MCF 10A (cell line): Measurements from ENCODE around the gene LRCH4. TPM values are rescaled to one million over a fixed set of nuclear protein-coding genes. Genes with fewer than 3 reads are reported as not detected.

Experiments used
- BruUV-seq: library from RNA; stranded (reverse); fragments of 400-500 nt; replicated peaks from 2 replicates; lab custom pipeline; 2021; lab: Mats Ljungman, UMichigan
- CTCF ChIA-PET: fragments of 300-600 bp; sonication (Branson Sonifier 250); formaldehyde crosslinking; extraction: SDS; loops from one replicate; lab custom pipeline; 2021; ENCODE audit warnings: antibody characterized with exemption, inconsistent platforms; lab: Yijun Ruan, JAX
- POLR2A ChIA-PET: fragments of 300-600, 350-650 bp; sonication (Branson Sonifier 250); formaldehyde crosslinking; extraction: SDS; loops from one replicate; lab custom pipeline; 2020; ENCODE audit warnings: antibody characterized with exemption, inconsistent platforms; lab: Yijun Ruan, JAX
- DNase-seq: peaks from one replicate; pipeline ENCODE4 v3.0.0-alpha.2; 2018; ENCODE audit not compliant: unreplicated experiment
- H3K27ac Mint-ChIP-seq: one replicate; pipeline ENCODE4 v1.8.0; 2022; ENCODE audit warnings: mild to moderate bottlenecking, low read depth, mixed read lengths; ENCODE audit not compliant: unreplicated experiment
- H3K27me3 Mint-ChIP-seq: one replicate; pipeline ENCODE4 v1.8.0; 2022; ENCODE audit warnings: mixed read lengths; ENCODE audit not compliant: insufficient read depth, unreplicated experiment
- H3K36me3 Mint-ChIP-seq: one replicate; pipeline ENCODE4 v1.8.0; 2022; ENCODE audit warnings: mild to moderate bottlenecking, moderate library complexity, mixed read lengths; ENCODE audit not compliant: insufficient read depth, unreplicated experiment
- H3K4me1 Mint-ChIP-seq: one replicate; pipeline ENCODE4 v1.8.0; 2022; ENCODE audit warnings: mixed read lengths; ENCODE audit not compliant: insufficient read depth, unreplicated experiment
- H3K4me3 Mint-ChIP-seq: one replicate; pipeline ENCODE4 v1.8.0; 2022; ENCODE audit warnings: mild to moderate bottlenecking, moderate library complexity, mixed read lengths; ENCODE audit not compliant: unreplicated experiment
- H3K9me3 Mint-ChIP-seq: one replicate; pipeline ENCODE4 v1.8.0; 2022; ENCODE audit warnings: mixed read lengths; ENCODE audit not compliant: unreplicated experiment
- intact Hi-C: fragments of 100-400 bp; cut with micrococcal nuclease; formaldehyde crosslinking; loops from 2 replicates; pipeline ENCODE4 v1.14.1; 2022
- total RNA-seq: library from RNA; stranded (reverse); gene quantifications from 2 replicates; pipeline ENCODE4 v1.2.3, GENCODE V29; 2022
- TF ChIP-seq, protein P1 (sequence below): fragments of 200-600 bp; IDR thresholded peaks from one replicate; pipeline ENCODE4 v1.8.0; 2022; ENCODE audit warnings: antibody characterized with exemption, mild to moderate bottlenecking; ENCODE audit not compliant: unreplicated experiment

Gene LRCH4
- total RNA-seq, 1 experiment from 2014 or later = 22.3 TPM

GRCh38 chr7:100611983-100612729 is 26.2 kb upstream of the LRCH4 start, which contains the start of gene MOSPD3:
MOSPD3 (plus strand) TSS chr7:100612540; CDS start chr7:100612792, 252 bp downstream.
- TF ChIP-seq, protein P1, sequence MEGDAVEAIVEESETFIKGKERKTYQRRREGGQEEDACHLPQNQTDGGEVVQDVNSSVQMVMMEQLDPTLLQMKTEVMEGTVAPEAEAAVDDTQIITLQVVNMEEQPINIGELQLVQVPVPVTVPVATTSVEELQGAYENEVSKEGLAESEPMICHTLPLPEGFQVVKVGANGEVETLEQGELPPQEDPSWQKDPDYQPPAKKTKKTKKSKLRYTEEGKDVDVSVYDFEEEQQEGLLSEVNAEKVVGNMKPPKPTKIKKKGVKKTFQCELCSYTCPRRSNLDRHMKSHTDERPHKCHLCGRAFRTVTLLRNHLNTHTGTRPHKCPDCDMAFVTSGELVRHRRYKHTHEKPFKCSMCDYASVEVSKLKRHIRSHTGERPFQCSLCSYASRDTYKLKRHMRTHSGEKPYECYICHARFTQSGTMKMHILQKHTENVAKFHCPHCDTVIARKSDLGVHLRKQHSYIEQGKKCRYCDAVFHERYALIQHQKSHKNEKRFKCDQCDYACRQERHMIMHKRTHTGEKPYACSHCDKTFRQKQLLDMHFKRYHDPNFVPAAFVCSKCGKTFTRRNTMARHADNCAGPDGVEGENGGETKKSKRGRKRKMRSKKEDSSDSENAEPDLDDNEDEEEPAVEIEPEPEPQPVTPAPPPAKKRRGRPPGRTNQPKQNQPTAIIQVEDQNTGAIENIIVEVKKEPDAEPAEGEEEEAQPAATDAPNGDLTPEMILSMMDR = no peak
- DNase-seq = peak; percentile 99
- POLR2A ChIA-PET = interaction anchor here (0.7 to 2.8 kb wide), 21 partner anchors 10 to 1049 kb away, joined by 3 to 49 read pairs (median 4); partner anchors contain the start of genes FBXO24, GNB2, LRCH4 and MEPCE

GRCh38 chr7:100609958-100610357 is 24.0 kb upstream of the LRCH4 start:
- DNase-seq = no peak
- intact Hi-C loops = no loop called here
- H3K27ac Mint-ChIP-seq = no peak overlapping the region
- POLR2A ChIA-PET = no interaction called here
- peaks cover 6% of the 10 kb centered on the region for H3K4me1 Mint-ChIP-seq
- CTCF ChIA-PET = interaction anchor here (0.8 kb wide), 1 partner anchor 82 kb away, joined by 5 read pairs; no protein-coding TSS in a partner anchor
- peaks cover 6% of the 10 kb centered on the region for H3K36me3 Mint-ChIP-seq
- H3K9me3 Mint-ChIP-seq = no peaks in the 10 kb centered on the region
- TF ChIP-seq, protein P1 = no peak
- no TSS peak for BruUV-seq
- H3K4me3 Mint-ChIP-seq = peak overlapping the region; percentile 92
- no peaks in the 10 kb centered on the region for H3K27me3 Mint-ChIP-seq

More at GRCh38 chr7:100611983-100612729, 26.2 kb upstream of the LRCH4 start, which contains the start of gene MOSPD3:
- H3K27ac Mint-ChIP-seq = peak within 1 kb of the TSS; percentile 99
- peaks cover 6% of the 10 kb centered on the region for H3K36me3 Mint-ChIP-seq
- H3K4me3 Mint-ChIP-seq = peak within 1 kb of the TSS; percentile 92
- no TSS peak for BruUV-seq
- H3K9me3 Mint-ChIP-seq = no peaks in the 10 kb centered on the region
- intact Hi-C loops = loop anchor here (2.0 kb wide), 1 partner anchor 63 kb away; no protein-coding TSS in a partner anchor
- peaks cover 6% of the 10 kb centered on the region for H3K4me1 Mint-ChIP-seq
- H3K27me3 Mint-ChIP-seq = no peaks in the 10 kb centered on the region
- CTCF ChIA-PET = interaction anchor here (0.7 to 2.7 kb wide), 11 partner anchors 17 to 897 kb away, joined by 3 to 21 read pairs (median 3); partner anchors contain the start of genes FBXO24, GNB2, LRCH4 and POP7

DNA sequence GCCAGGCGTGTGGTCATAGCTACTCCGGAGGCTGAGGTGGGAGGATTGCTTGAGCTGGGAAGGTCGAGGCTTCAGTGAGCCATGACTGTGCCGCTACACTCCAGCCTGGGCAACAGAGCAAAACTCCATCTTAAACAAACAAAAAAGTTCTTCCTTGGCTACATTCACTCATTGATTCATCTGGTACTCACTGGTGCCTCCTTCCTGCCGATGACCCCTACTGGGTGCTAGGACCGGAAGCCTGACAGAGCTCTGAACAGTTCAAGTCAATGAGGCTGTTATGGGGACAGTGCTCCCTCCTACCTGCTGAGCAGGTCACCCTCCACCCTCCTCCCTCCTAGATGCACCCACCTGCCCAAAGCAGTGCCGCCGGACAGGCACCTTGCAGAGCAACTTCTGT is 21.2 kb upstream of the LRCH4 start:
- BruUV-seq = no TSS peak
- DNase-seq = no peak
- intact Hi-C loops = no loop called here
- peaks cover 1% of the 10 kb centered on the region for H3K4me1 Mint-ChIP-seq
- no peaks in the 10 kb centered on the region for H3K27me3 Mint-ChIP-seq
- POLR2A ChIA-PET = interaction anchor here (0.8 kb wide), 1 partner anchor 67 kb away, joined by 3 read pairs; no protein-coding TSS in a partner anchor
- no peak overlapping the region for H3K4me3 Mint-ChIP-seq
- no peak overlapping the region for H3K27ac Mint-ChIP-seq
- no peaks in the 10 kb centered on the region for H3K9me3 Mint-ChIP-seq
- CTCF ChIA-PET = interaction anchor here (1.2 kb wide), 1 partner anchor 84 kb away, joined by 3 read pairs; no protein-coding TSS in a partner anchor
- H3K36me3 Mint-ChIP-seq = peaks cover 6% of the 10 kb centered on the region
- TF ChIP-seq, protein P1 = no peak

- peaks cover 3% of the 10 kb centered on the region for H3K4me1 Mint-ChIP-seq
- no peak overlapping the region for H3K4me3 Mint-ChIP-seq
- ChIA-PET CTCF (no interaction called here), POLR2A (interaction anchor here (0.7 kb wide), 1 partner anchor 20 kb away, joined by 4 read pairs; the partner anchor contains the start of genes FBXO24 and LRCH4)
- TF ChIP-seq, protein P1 = no peak
- no peak for DNase-seq
- H3K27ac Mint-ChIP-seq = no peak overlapping the region
- intact Hi-C loops = no loop called here
- H3K27me3 Mint-ChIP-seq = no peaks in the 10 kb centered on the region
- BruUV-seq = no TSS peak
- no peaks in the 10 kb centered on the region for H3K9me3 Mint-ChIP-seq
- peaks cover 6% of the 10 kb centered on the region for H3K36me3 Mint-ChIP-seq
These were observed 20.4 kb upstream of the LRCH4 start for GRCh38 chr7:100606313-100606712.
